A549 (cell line): Measurements from ENCODE around the gene PCDH9. TPM values are rescaled to one million over a fixed set of nuclear protein-coding genes. Genes with fewer than 3 reads are reported as not detected.

Experiments
- ATAC-seq, 2 experiments: fragments of 200-7000 bp in 1 of 2; fragments of >200 bp in 1 of 2; cut with Nextera tagmentation in 1 of 2; cut with Tn5 transposase in 1 of 2; 3 replicates each; pipeline versions ENCODE4 v1.8.0 to v1.9.1; 2018 to 2020; ENCODE audit warnings: mild to moderate bottlenecking in 1 of 2, moderate library complexity in 1 of 2
- CTCF ChIA-PET: fragments of 300-600 bp; sonication (Branson Sonifier 250); formaldehyde crosslinking; extraction: SDS; loops from one replicate; lab custom pipeline; 2021; ENCODE audit warnings: antibody characterized with exemption, inconsistent platforms; lab: Yijun Ruan, JAX
- POLR2A ChIA-PET: fragments of 350-600 bp; formaldehyde crosslinking; extraction: SDS; loops from one replicate; lab custom pipeline; 2021; ENCODE audit warnings: antibody characterized with exemption, inconsistent platforms; lab: Yijun Ruan, JAX
- DNase-seq, 2 experiments: peaks; one replicate each; pipeline versions ENCODE4 v3.0.0 to v3.0.0-alpha.2; 2011 to 2016; ENCODE audit warnings: low read depth in 1 of 2, low spot score in 1 of 2
- FAIRE-seq: peaks from 2 replicates; lab custom pipeline; 2011; peaks lifted over from hg19 to GRCh38; lab: Jason Lieb, UNC
- H3K27ac ChIP-seq, 2 experiments: fragments of >200 bp; sonication (Bioruptor Twin); formaldehyde crosslinking; 3 replicates each; pipeline ENCODE4 v1.5.1; 2016 to 2017
- H3K4me1 ChIP-seq: fragments of >200 bp; sonication (Bioruptor Twin); formaldehyde crosslinking; 3 replicates; pipeline ENCODE4 v1.6.1; 2016
- H3K4me2 ChIP-seq: fragments of >200 bp; sonication (Bioruptor Twin); formaldehyde crosslinking; 3 replicates; pipeline ENCODE4 v1.6.1; 2016
- H3K4me3 ChIP-seq: fragments of >200 bp; sonication (Bioruptor Twin); formaldehyde crosslinking; 3 replicates; pipeline ENCODE4 v1.5.1; 2016
- H3K9me3 ChIP-seq: fragments of >200 bp; sonication (Bioruptor Twin); formaldehyde crosslinking; 3 replicates; pipeline ENCODE4 v1.6.1; 2016
- BHLHE40 ChIP-seq: IDR thresholded peaks from 2 replicates; pipeline ENCODE4 v1.6.1; 2012; ENCODE audit warnings: low read depth, low read length, inconsistent platforms
- CBX2 ChIP-seq: fragments of 200-600 bp; sonication (generic); IDR thresholded peaks from 2 replicates; pipeline ENCODE4 v1.6.1; 2016; ENCODE audit warnings: low read depth, mild to moderate bottlenecking, borderline replicate concordance
- CBX8 ChIP-seq: fragments of 200-600 bp; sonication (generic); IDR thresholded peaks from 2 replicates; pipeline ENCODE4 v1.6.1; 2016
- CEBPB ChIP-seq, 2 experiments: fragments of >200 bp in 1 of 2; sonication (Bioruptor Twin) in 1 of 2; formaldehyde crosslinking in 1 of 2; IDR thresholded peaks; 2 replicates each; pipeline ENCODE4 v1.6.1; 2012 to 2016
- CHD4 ChIP-seq: fragments of 200-600 bp; sonication (generic); IDR thresholded peaks from 2 replicates; pipeline ENCODE4 v1.6.1; 2016; ENCODE audit warnings: antibody characterized with exemption, mild to moderate bottlenecking, borderline replicate concordance
- EHF ChIP-seq: fragments of 250-450 bp; sonication (Bioruptor Pico); IDR thresholded peaks from 2 replicates; pipeline ENCODE4 v1.5.0; 2020; ENCODE audit warnings: mild to moderate bottlenecking
- FOSB ChIP-seq: fragments of 250-450 bp; sonication (Bioruptor Pico); IDR thresholded peaks from 2 replicates; pipeline ENCODE4 v1.5.0; 2020; ENCODE audit warnings: mild to moderate bottlenecking, moderate library complexity
- GATA3 ChIP-seq: IDR thresholded peaks from 2 replicates; pipeline ENCODE4 v1.6.1; 2012; ENCODE audit warnings: borderline replicate concordance
- HDAC2 ChIP-seq: fragments of 200-600 bp; sonication (generic); IDR thresholded peaks from 2 replicates; pipeline ENCODE4 v1.6.1; 2016
- HEYL ChIP-seq: fragments of 250-450 bp; sonication (Bioruptor Pico); IDR thresholded peaks from 2 replicates; pipeline ENCODE4 v1.8.0; 2021; ENCODE audit warnings: mild to moderate bottlenecking, moderate library complexity
- HOXA7 ChIP-seq: fragments of 250-450 bp; sonication (Bioruptor Pico); IDR thresholded peaks from 2 replicates; pipeline ENCODE4 v1.5.0; 2020; ENCODE audit warnings: mild to moderate bottlenecking, moderate library complexity
- MYC ChIP-seq: IDR thresholded peaks from 2 replicates; pipeline ENCODE4 v1.6.1; 2012; ENCODE audit warnings: mild to moderate bottlenecking, inconsistent platforms, low read length, improper control_type of control experiment, borderline replicate concordance
- PHF8 ChIP-seq: fragments of 200-600 bp; sonication (generic); IDR thresholded peaks from 2 replicates; pipeline ENCODE4 v1.6.1; 2016; ENCODE audit warnings: low read depth, mild to moderate bottlenecking, antibody characterized with exemption, moderate library complexity, borderline replicate concordance
- RARB ChIP-seq: fragments of 250-450 bp; sonication (Bioruptor Pico); IDR thresholded peaks from 2 replicates; pipeline ENCODE4 v1.8.0; 2021; ENCODE audit warnings: mild to moderate bottlenecking, moderate library complexity
- RCOR1 ChIP-seq: fragments of 150-350 bp; IDR thresholded peaks from 2 replicates; pipeline ENCODE4 v1.6.1; 2014; ENCODE audit warnings: antibody characterized with exemption, low read length, low read depth
- RFX5 ChIP-seq: fragments of 450-650 bp; IDR thresholded peaks from 2 replicates; pipeline ENCODE4 v1.7.1; 2014; ENCODE audit warnings: antibody characterized with exemption, mild to moderate bottlenecking, moderate library complexity
- RNF2 ChIP-seq: fragments of 200-600 bp; sonication (generic); IDR thresholded peaks from 2 replicates; pipeline ENCODE4 v1.6.1; 2016; ENCODE audit warnings: low read depth, mild to moderate bottlenecking, antibody characterized with exemption, moderate library complexity, borderline replicate concordance
- TFCP2L1 ChIP-seq: fragments of 250-450 bp; sonication (Bioruptor Pico); IDR thresholded peaks from 2 replicates; pipeline ENCODE4 v1.5.0; 2021; ENCODE audit warnings: mild to moderate bottlenecking
- ZC3H11A ChIP-seq: fragments of 450-650 bp; IDR thresholded peaks from 2 replicates; pipeline ENCODE4 v1.6.1; 2014; ENCODE audit warnings: antibody characterized with exemption, mild to moderate bottlenecking
- ZNF302 ChIP-seq: fragments of 250-450 bp; sonication (Bioruptor Pico); IDR thresholded peaks from 2 replicates; pipeline ENCODE4 v1.9.0; 2021; ENCODE audit warnings: inconsistent platforms, mild to moderate bottlenecking, moderate library complexity
- WGBS: methylation state at CpG from one replicate; pipeline ENCODE4 v1.1.6; 2017; ENCODE audit errors: missing lambda C conversion rate; 5-methylcytosine and 5-hydroxymethylcytosine counted together
- polyA plus RNA-seq, 4 experiments: library from polyadenylated mRNA; depleted of rRNA in 3 of 4; stranded (reverse); fragments of >200 nt; fragmentation: RNase III in 1 of 4; extraction: RNeasy Plus Mini Kit Qiagen cat#74134 plus additional on column Dnase treatment in 1 of 4; gene quantifications; 2 replicates in 3 of 4; 3 replicates in 1 of 4; pipeline ENCODE4 v1.2.3, GENCODE V29; 2011 to 2017
- TF ChIP-seq, protein P1 (sequence below): IDR thresholded peaks from 2 replicates; pipeline ENCODE4 v1.6.1; 2012
- TF ChIP-seq, protein P2 (sequence below): fragments of >200 bp; sonication (Bioruptor Twin); formaldehyde crosslinking; IDR thresholded peaks from 2 replicates; pipeline ENCODE4 v1.6.1; 2016
- TF ChIP-seq, protein P3 (sequence below): IDR thresholded peaks from 2 replicates; pipeline ENCODE4 v1.6.1; 2012; ENCODE audit warnings: low read depth, borderline replicate concordance
- TF ChIP-seq, protein P4 (sequence below): fragments of 250-450 bp; sonication (Bioruptor Pico); IDR thresholded peaks from 2 replicates; pipeline ENCODE4 v1.5.0; 2020; ENCODE audit warnings: low read depth, mild to moderate bottlenecking, moderate library complexity
- TF ChIP-seq, protein P5 (sequence below): fragments of >200 bp; sonication (Bioruptor Twin); formaldehyde crosslinking; IDR thresholded peaks from 3 replicates; pipeline ENCODE4 v1.6.1; 2016

Gene PCDH9
- polyA plus RNA-seq, 2 of the 4 experiments (the other 2 are of a cell fraction): 16.0 to 29.5 TPM

DNA sequence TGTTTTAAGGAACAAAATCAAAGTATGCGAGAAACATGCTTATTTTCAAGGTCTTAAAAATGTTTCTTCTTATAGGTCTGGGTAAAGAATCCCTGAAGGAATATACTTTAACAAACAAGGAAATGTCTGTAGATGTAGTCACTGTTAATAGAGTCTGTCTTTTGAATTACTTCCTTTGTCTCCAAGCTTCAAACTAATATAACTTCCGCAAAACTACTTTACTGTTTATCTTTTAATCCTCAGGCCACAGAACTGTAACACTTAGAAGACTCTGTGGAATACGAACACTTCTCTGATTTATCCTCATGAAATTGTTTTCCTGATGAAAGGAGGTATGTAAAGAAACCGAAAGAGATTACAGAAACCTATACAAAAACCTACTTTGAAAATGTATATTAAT is 316.0 kb downstream of the PCDH9 start (continued):
- TF ChIP-seq EHF (CRISPR knock-in tag) (no peak), MYC (no peak), RCOR1 (no peak), HEYL (no peak), HDAC2 (no peak)
- TF ChIP-seq, all 56 proteins: peak for 0

DNA sequence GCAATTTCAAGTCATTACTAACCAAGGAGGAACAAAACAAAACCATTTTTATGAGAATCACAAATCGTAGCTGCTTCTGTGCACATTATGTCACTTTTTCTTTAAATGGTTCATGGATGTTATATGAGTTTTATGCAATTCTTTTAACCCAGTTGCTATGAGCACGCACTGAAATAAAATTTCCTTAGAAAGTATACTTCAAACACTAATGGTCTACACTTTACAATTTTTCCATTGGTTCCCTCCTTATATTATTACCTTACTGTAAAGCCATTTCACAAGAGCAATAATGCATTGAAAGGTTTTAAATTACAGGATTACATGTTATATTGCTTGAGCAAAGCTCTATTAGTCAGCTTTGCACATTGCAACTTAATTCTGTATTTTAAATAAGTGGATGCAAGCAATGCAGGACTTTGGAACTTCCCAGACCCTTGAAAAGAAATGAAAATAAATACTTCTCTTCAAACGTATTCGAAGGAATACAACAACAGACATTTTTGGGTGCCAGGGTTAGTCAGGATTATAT is 318.7 kb downstream of the PCDH9 start:
- TF ChIP-seq, protein P1, sequence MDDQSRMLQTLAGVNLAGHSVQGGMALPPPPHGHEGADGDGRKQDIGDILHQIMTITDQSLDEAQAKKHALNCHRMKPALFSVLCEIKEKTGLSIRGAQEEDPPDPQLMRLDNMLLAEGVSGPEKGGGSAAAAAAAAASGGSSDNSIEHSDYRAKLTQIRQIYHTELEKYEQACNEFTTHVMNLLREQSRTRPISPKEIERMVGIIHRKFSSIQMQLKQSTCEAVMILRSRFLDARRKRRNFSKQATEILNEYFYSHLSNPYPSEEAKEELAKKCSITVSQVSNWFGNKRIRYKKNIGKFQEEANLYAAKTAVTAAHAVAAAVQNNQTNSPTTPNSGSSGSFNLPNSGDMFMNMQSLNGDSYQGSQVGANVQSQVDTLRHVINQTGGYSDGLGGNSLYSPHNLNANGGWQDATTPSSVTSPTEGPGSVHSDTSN: no peak
- no peak for TF ChIP-seq HOXA7
- DNase-seq (no peak), FAIRE-seq (no peak), ATAC-seq (no peak)
- Histone ChIP-seq H3K4me1 (peaks cover 11% of the 10 kb centered on the region; the same call in 2 of the 3 replicates), H3K4me2 (no peak overlapping the region), H3K27ac (no peak overlapping the region), H3K4me3 (no peak overlapping the region), H3K9me3 (no peaks in the 10 kb centered on the region)
- 89% methylated on average over 4 of the region's 4 CpGs for WGBS
- ChIA-PET POLR2A (no interaction called here), CTCF (no interaction called here)

DNA sequence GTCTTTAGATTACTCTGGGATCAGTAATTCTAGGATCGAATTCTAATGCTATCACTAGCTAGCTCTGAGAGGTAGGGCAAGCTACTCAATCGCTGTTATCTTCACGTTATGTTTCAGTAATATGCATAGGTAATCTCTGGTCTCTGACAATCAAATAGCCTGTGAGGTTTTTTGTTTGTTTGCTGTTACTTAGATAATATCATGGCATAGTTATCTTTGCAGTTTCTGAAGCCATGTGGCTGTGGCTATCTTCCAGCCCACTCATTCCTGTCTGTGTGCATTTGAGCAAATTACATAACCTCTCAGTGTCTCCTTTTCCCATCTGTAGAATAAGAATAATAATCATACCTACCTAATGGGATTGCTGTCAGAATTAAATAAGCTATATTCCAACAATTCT is 330.2 kb downstream of the PCDH9 start:
- DNase-seq (no peak), FAIRE-seq (no peak), ATAC-seq (no peak)
- H3K9me3 ChIP-seq: no peaks in the 10 kb centered on the region
- 79% methylated on average over 3 of the region's 3 CpGs for WGBS
- H3K27ac ChIP-seq: no peak overlapping the region
- no peak overlapping the region for H3K4me3 ChIP-seq
- ChIA-PET POLR2A (no interaction called here), CTCF (no interaction called here)
- no peak overlapping the region for H3K4me2 ChIP-seq
- H3K4me1 ChIP-seq: 0 out of 3 replicates have a peak, but pooled peaks cover 3% of the 10 kb centered on the region
- no peak for TF ChIP-seq CBX2
- TF ChIP-seq, protein P2, sequence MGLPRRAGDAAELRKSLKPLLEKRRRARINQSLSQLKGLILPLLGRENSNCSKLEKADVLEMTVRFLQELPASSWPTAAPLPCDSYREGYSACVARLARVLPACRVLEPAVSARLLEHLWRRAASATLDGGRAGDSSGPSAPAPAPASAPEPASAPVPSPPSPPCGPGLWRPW: no peak
- TF ChIP-seq RNF2: no peak
- TF ChIP-seq CBX8: no peak
- TF ChIP-seq, protein P3, sequence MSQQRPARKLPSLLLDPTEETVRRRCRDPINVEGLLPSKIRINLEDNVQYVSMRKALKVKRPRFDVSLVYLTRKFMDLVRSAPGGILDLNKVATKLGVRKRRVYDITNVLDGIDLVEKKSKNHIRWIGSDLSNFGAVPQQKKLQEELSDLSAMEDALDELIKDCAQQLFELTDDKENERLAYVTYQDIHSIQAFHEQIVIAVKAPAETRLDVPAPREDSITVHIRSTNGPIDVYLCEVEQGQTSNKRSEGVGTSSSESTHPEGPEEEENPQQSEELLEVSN: no peak
- TF ChIP-seq, protein P4, sequence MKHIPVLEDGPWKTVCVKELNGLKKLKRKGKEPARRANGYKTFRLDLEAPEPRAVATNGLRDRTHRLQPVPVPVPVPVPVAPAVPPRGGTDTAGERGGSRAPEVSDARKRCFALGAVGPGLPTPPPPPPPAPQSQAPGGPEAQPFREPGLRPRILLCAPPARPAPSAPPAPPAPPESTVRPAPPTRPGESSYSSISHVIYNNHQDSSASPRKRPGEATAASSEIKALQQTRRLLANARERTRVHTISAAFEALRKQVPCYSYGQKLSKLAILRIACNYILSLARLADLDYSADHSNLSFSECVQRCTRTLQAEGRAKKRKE (CRISPR knock-in tag): no peak
- TF ChIP-seq CEBPB (IDR thresholded peaks at IDR 0.05): no peak
- TF ChIP-seq FOSB (CRISPR knock-in tag): no peak
- no peak for TF ChIP-seq RARB
- TF ChIP-seq RFX5: no peak
- TF ChIP-seq ZNF302 (CRISPR knock-in tag): no peak
- TF ChIP-seq, protein P1: no peak
- no peak for TF ChIP-seq CHD4

DNA sequence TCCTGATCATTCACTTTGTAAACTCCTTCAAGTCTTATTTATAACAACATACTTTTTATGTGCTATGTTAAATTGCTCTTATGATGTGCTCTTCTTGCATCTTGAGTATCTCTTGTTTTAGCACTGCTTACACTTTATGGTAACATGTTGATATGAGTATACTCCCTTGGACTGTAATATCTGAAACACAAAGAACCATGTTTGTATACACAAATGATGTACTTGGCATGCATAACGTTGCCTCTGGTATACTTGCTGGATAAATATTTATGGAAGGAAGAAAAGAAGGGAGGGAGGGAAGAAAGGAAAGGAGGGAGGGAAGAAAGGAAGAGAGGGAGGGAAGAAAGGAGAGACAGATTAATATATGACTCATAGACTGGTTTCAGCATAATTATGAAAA is 333.2 kb downstream of the PCDH9 start:
- Histone ChIP-seq H3K4me3 (no peak overlapping the region), H3K27ac (no peak overlapping the region), H3K4me2 (no peak overlapping the region), H3K9me3 (no peaks in the 10 kb centered on the region), H3K4me1 (0 out of 3 replicates have a peak, but pooled peaks cover 3% of the 10 kb centered on the region)
- ChIA-PET POLR2A (no interaction called here), CTCF (no interaction called here)
- ATAC-seq (no peak), FAIRE-seq (no peak), DNase-seq (no peak)
- WGBS: 17% methylated on average over 1 of the region's 1 CpG
- no peak for TF ChIP-seq CBX2
- no peak for TF ChIP-seq PHF8
- TF ChIP-seq, protein P3: no peak
- TF ChIP-seq HOXA7: no peak
- TF ChIP-seq, protein P4 (CRISPR knock-in tag): no peak
- no peak for TF ChIP-seq ZC3H11A
- TF ChIP-seq, protein P5, sequence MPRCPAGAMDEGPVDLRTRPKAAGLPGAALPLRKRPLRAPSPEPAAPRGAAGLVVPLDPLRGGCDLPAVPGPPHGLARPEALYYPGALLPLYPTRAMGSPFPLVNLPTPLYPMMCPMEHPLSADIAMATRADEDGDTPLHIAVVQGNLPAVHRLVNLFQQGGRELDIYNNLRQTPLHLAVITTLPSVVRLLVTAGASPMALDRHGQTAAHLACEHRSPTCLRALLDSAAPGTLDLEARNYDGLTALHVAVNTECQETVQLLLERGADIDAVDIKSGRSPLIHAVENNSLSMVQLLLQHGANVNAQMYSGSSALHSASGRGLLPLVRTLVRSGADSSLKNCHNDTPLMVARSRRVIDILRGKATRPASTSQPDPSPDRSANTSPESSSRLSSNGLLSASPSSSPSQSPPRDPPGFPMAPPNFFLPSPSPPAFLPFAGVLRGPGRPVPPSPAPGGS: no peak
- TF ChIP-seq FOSB (CRISPR knock-in tag): no peak
- no peak for TF ChIP-seq ZNF302 (CRISPR knock-in tag)
- no peak for TF ChIP-seq CHD4
- TF ChIP-seq BHLHE40: no peak
- no peak for TF ChIP-seq TFCP2L1 (CRISPR knock-in tag)
- no peak for TF ChIP-seq RCOR1
- TF ChIP-seq GATA3: no peak
